Neural progenitor cell (in vitro differentiated cells): ENCODE measurements around the gene RPS6KA2. TPM values are rescaled to one million over a fixed set of nuclear protein-coding genes. Genes with fewer than 3 reads are reported as not detected.
A peak's percentile ranks its signal among the peaks of the same experiment; 100 is the strongest.

Experiments used
- DNase-seq: peaks from one replicate; pipeline ENCODE4 v3.0.0-alpha.2; 2016; ENCODE audit warnings: low spot score
- H2AFZ ChIP-seq: fragments of 200-600 bp; sonication (generic); replicated peaks from 2 replicates; pipeline ENCODE4 v1.6.1; 2016; ENCODE audit warnings: antibody characterized with exemption
- H3F3A ChIP-seq: fragments of 200-600 bp; sonication (generic); 2 replicates; pipeline ENCODE4 v1.6.1; 2016; ENCODE audit warnings: antibody characterized with exemption, low read depth
- H3K27ac ChIP-seq: fragments of 200-600 bp; sonication (generic); 2 replicates; pipeline ENCODE4 v1.5.1; 2016; ENCODE audit warnings: mild to moderate bottlenecking
- H3K27me3 ChIP-seq: fragments of 200-600 bp; sonication (generic); 2 replicates; pipeline ENCODE4 v1.6.1; 2016; ENCODE audit warnings: mild to moderate bottlenecking, moderate library complexity
- H3K36me3 ChIP-seq: fragments of 200-600 bp; sonication (generic); 2 replicates; pipeline ENCODE4 v1.5.1; 2016
- H3K4me1 ChIP-seq: fragments of 200-600 bp; sonication (generic); 2 replicates; pipeline ENCODE4 v1.6.1; 2016; ENCODE audit warnings: mixed run types
- H3K4me2 ChIP-seq: fragments of 200-600 bp; sonication (generic); 2 replicates; pipeline ENCODE4 v1.6.1; 2016
- H3K4me3 ChIP-seq: fragments of 200-600 bp; sonication (generic); 2 replicates; pipeline ENCODE4 v1.5.1; 2016
- H3K79me2 ChIP-seq: fragments of 200-600 bp; sonication (generic); 2 replicates; pipeline ENCODE4 v1.6.1; 2016; ENCODE audit warnings: low read depth
- H3K9ac ChIP-seq: fragments of 200-600 bp; sonication (generic); 2 replicates; pipeline ENCODE4 v1.6.1; 2016
- H3K9me3 ChIP-seq: fragments of 200-600 bp; sonication (generic); 2 replicates; pipeline ENCODE4 v1.5.1; 2016; ENCODE audit warnings: low read depth
- H4K20me1 ChIP-seq: fragments of 200-600 bp; sonication (generic); 2 replicates; pipeline ENCODE4 v1.6.1; 2016; ENCODE audit warnings: low read depth
- H3K27ac Mint-ChIP-seq: 3 replicates; pipeline ENCODE4 v1.8.0; 2021; ENCODE audit warnings: mixed read lengths
- H3K27me3 Mint-ChIP-seq: 2 replicates; pipeline ENCODE4 v1.8.0; 2022; ENCODE audit warnings: low read depth, mild to moderate bottlenecking, inconsistent platforms, moderate library complexity, mixed read lengths; ENCODE audit not compliant: insufficient read depth
- H3K36me3 Mint-ChIP-seq: 3 replicates; pipeline ENCODE4 v1.8.0; 2021; ENCODE audit warnings: mixed read lengths
- H3K4me1 Mint-ChIP-seq: 3 replicates; pipeline ENCODE4 v1.8.0; 2021; ENCODE audit warnings: mixed read lengths
- H3K4me3 Mint-ChIP-seq: 3 replicates; pipeline ENCODE4 v1.8.0; 2021; ENCODE audit warnings: mild to moderate bottlenecking, moderate library complexity, mixed read lengths
- H3K9me3 Mint-ChIP-seq: 3 replicates; pipeline ENCODE4 v1.8.0; 2020; ENCODE audit warnings: mixed read lengths
- CTCF ChIP-seq: fragments of 200-600 bp; sonication (generic); IDR thresholded peaks from 2 replicates; pipeline ENCODE4 v1.5.1; 2017; ENCODE audit warnings: antibody characterized with exemption, mild to moderate bottlenecking
- EZH2 ChIP-seq: fragments of 200-600 bp; sonication (generic); IDR thresholded peaks from 2 replicates; pipeline ENCODE4 v1.6.1; 2017; ENCODE audit warnings: antibody characterized with exemption, mild to moderate bottlenecking, moderate library complexity
- EZH2phosphoT487 ChIP-seq: fragments of 200-600 bp; sonication (generic); IDR thresholded peaks from 2 replicates; pipeline ENCODE4 v1.6.1; 2017; ENCODE audit warnings: antibody characterized with exemption
- total RNA-seq: library from RNA; depleted of rRNA; stranded (reverse); fragments of >200 nt; gene quantifications from 2 replicates; pipeline ENCODE4 v1.2.3, GENCODE V29; 2015; ENCODE audit warnings: low replicate concordance

The RPS6KA2 gene
- total RNA-seq, 1 donor from 2014 or later: 8.2 TPM

GRCh38 chr6:166588691-166589336 lies 38.2 kb downstream of the RPS6KA2 start:
- TF ChIP-seq EZH2phosphoT487: no peak
- Histone ChIP-seq H3K36me3 (no peaks in the 10 kb centered on the region), H2AFZ (no peak overlapping the region), H3K4me1 (peaks cover 14% of the 10 kb centered on the region), H4K20me1 (peaks cover 13% of the 10 kb centered on the region), H3K27me3 (no peaks in the 10 kb centered on the region), H3F3A (no peaks in the 10 kb centered on the region), H3K9ac (no peak overlapping the region), H3K79me2 (peaks cover 16% of the 10 kb centered on the region), H3K4me3 (no peak overlapping the region), H3K27ac (no peak overlapping the region), H3K4me2 (no peak overlapping the region), H3K9me3 (no peaks in the 10 kb centered on the region)
- Mint-ChIP-seq H3K27ac (no peak overlapping the region), H3K4me1 (peaks cover 47% of the 10 kb centered on the region), H3K9me3 (no peaks in the 10 kb centered on the region), H3K27me3 (peaks cover 2% of the 10 kb centered on the region), H3K36me3 (peaks cover 4% of the 10 kb centered on the region), H3K4me3 (no peak overlapping the region)
- no peak for DNase-seq

- no peaks in the 10 kb centered on the region for H3K36me3 ChIP-seq
- no peak for TF ChIP-seq EZH2
- no peak for TF ChIP-seq CTCF
- TF ChIP-seq EZH2phosphoT487: no peak
- H3K9ac ChIP-seq: no peak overlapping the region
- peaks cover 11% of the 10 kb centered on the region for H3K79me2 ChIP-seq
- H3K27ac ChIP-seq: no peak overlapping the region
- no peak overlapping the region for H3K27ac Mint-ChIP-seq
- peaks cover 2% of the 10 kb centered on the region for H3K27me3 Mint-ChIP-seq
- H4K20me1 ChIP-seq: peaks cover 13% of the 10 kb centered on the region
- H3F3A ChIP-seq: no peaks in the 10 kb centered on the region
- no peaks in the 10 kb centered on the region for H3K9me3 Mint-ChIP-seq
- H3K4me3 Mint-ChIP-seq: no peak overlapping the region
- peak; percentile 15 for DNase-seq
- no peak overlapping the region for H3K4me3 ChIP-seq
- no peak overlapping the region for H3K4me2 ChIP-seq
- H2AFZ ChIP-seq: no peak overlapping the region
- no peaks in the 10 kb centered on the region for H3K27me3 ChIP-seq
- peaks cover 14% of the 10 kb centered on the region for H3K4me1 ChIP-seq
- no peaks in the 10 kb centered on the region for H3K9me3 ChIP-seq
- H3K4me1 Mint-ChIP-seq: peaks cover 47% of the 10 kb centered on the region
- H3K36me3 Mint-ChIP-seq: peaks cover 4% of the 10 kb centered on the region
Measured at GRCh38 chr6:166587631-166588413, 39.2 kb downstream of the RPS6KA2 start.

- DNase-seq: peak; percentile 61
- Histone ChIP-seq H4K20me1 (peaks cover 13% of the 10 kb centered on the region), H3K79me2 (peaks cover 11% of the 10 kb centered on the region), H3K4me3 (no peak within 1 kb of the TSS), H3K9ac (no peak within 1 kb of the TSS), H3K27ac (no peak within 1 kb of the TSS), H3F3A (no peaks in the 10 kb centered on the region), H3K36me3 (no peaks in the 10 kb centered on the region), H3K4me2 (no peak within 1 kb of the TSS), H2AFZ (no peak within 1 kb of the TSS), H3K9me3 (no peaks in the 10 kb centered on the region), H3K4me1 (peaks cover 14% of the 10 kb centered on the region), H3K27me3 (no peaks in the 10 kb centered on the region)
- peaks cover 4% of the 10 kb centered on the region for H3K36me3 Mint-ChIP-seq
- H3K4me3 Mint-ChIP-seq: no peak within 1 kb of the TSS
- H3K27me3 Mint-ChIP-seq: peaks cover 2% of the 10 kb centered on the region
- peak within 1 kb of the TSS; percentile 53 for H3K27ac Mint-ChIP-seq
- no peaks in the 10 kb centered on the region for H3K9me3 Mint-ChIP-seq
- H3K4me1 Mint-ChIP-seq: peaks cover 47% of the 10 kb centered on the region
- no peak for TF ChIP-seq EZH2
- TF ChIP-seq CTCF: no peak
- no peak for TF ChIP-seq EZH2phosphoT487
Measured at GRCh38 chr6:166586424-166587156, 40.5 kb downstream of the RPS6KA2 start, which contains the start of gene RAMACL. Gene RAMACL (minus strand): TSS chr6:166586678. CDS start chr6:166586477, 201 bp downstream.
